Activated gamma-delta T cell (primary cell): ENCODE data around the gene GSN.

Source experiments
- DNase-seq: peaks from one replicate; lab custom pipeline; 2025; lab: John Stamatoyannopoulos, UW

GSN gene

GRCh38 chr9:121303456-121304451, 35.8 kb downstream of the GSN start:
- DNase-seq: no peak

- no peak for DNase-seq
These were observed 36.7 kb downstream of the GSN start for GRCh38 chr9:121304707-121305106.

- DNase-seq: no peak
These were observed 37.5 kb downstream of the GSN start for GRCh38 chr9:121305269-121305994.

- DNase-seq: no peak
These were observed 40.0 kb downstream of the GSN start for GRCh38 chr9:121307976-121308375.

- no peak for DNase-seq
These were observed 40.8 kb downstream of the GSN start for GRCh38 chr9:121308765-121309164.

GRCh38 chr9:121309171-121309570, 41.2 kb downstream of the GSN start:
- DNase-seq: no peak

GRCh38 chr9:121309833-121310425, 42.0 kb downstream of the GSN start:
- no peak for DNase-seq

- DNase-seq: no peak
These were observed 42.6 kb downstream of the GSN start for GRCh38 chr9:121310571-121310970.

GRCh38 chr9:121312169-121312568, 44.2 kb downstream of the GSN start:
- DNase-seq: no peak

GRCh38 chr9:121313458-121314152, 45.6 kb downstream of the GSN start:
- no peak for DNase-seq

- DNase-seq: no peak
These were observed 48.4 kb downstream of the GSN start for GRCh38 chr9:121316378-121316777.

- no peak for DNase-seq
These were observed 49.0 kb downstream of the GSN start for GRCh38 chr9:121316852-121317373.

- no peak for DNase-seq
These were observed 50.0 kb downstream of the GSN start for GRCh38 chr9:121317737-121318630.

GRCh38 chr9:121318631-121319382, 50.8 kb downstream of the GSN start:
- no peak for DNase-seq

GRCh38 chr9:121319383-121319780, 51.4 kb downstream of the GSN start:
- DNase-seq: no peak

- DNase-seq: no peak
These were observed 53.1 kb downstream of the GSN start for GRCh38 chr9:121321016-121321503.

GRCh38 chr9:121322037-121322736, 54.2 kb downstream of the GSN start:
- DNase-seq: no peak

- no peak for DNase-seq
These were observed 54.9 kb downstream of the GSN start for GRCh38 chr9:121322737-121323448.
